Measurements from ENCODE around the gene ZNF609.

ZNF609 gene

GRCh38 chr15:64460206-64460723, at the start of gene ZNF609:
TSS of gene ZNF609 (plus strand) at chr15:64460578. CDS start at chr15:64499420, 38,842 bp downstream.
- peak; percentile 97 for DNase-seq (ENCODE audit: low spot score)

- no peak for DNase-seq (ENCODE audit: low spot score)
Measured at GRCh38 chr15:64412216-64412615, 48.2 kb upstream of the ZNF609 start.

GRCh38 chr15:64422697-64423096, 37.7 kb upstream of the ZNF609 start:
- no peak for DNase-seq (ENCODE audit: low spot score)

- no peak for DNase-seq (ENCODE audit: low spot score)
Measured at GRCh38 chr15:64423970-64424369, 36.4 kb upstream of the ZNF609 start.

- DNase-seq (ENCODE audit: low spot score): no peak
Measured at GRCh38 chr15:64425221-64425620, 35.2 kb upstream of the ZNF609 start.

GRCh38 chr15:64426845-64427465, 33.4 kb upstream of the ZNF609 start:
- no peak for DNase-seq (ENCODE audit: low spot score)

GRCh38 chr15:64429448-64429847, 30.9 kb upstream of the ZNF609 start:
- no peak for DNase-seq (ENCODE audit: low spot score)

- DNase-seq (ENCODE audit: low spot score): no peak
Measured at GRCh38 chr15:64430000-64430735, 30.2 kb upstream of the ZNF609 start.

- no peak for DNase-seq (ENCODE audit: low spot score)
Measured at GRCh38 chr15:64437982-64438381, 22.4 kb upstream of the ZNF609 start.

- no peak for DNase-seq (ENCODE audit: low spot score)
Measured at GRCh38 chr15:64438653-64439447, 21.5 kb upstream of the ZNF609 start.

- no peak for DNase-seq (ENCODE audit: low spot score)
Measured at GRCh38 chr15:64441852-64442251, 18.5 kb upstream of the ZNF609 start.

GRCh38 chr15:64443016-64443415, 17.4 kb upstream of the ZNF609 start:
- no peak for DNase-seq (ENCODE audit: low spot score)

- DNase-seq (ENCODE audit: low spot score): no peak
Measured at GRCh38 chr15:64443747-64444621, 16.4 kb upstream of the ZNF609 start.

GRCh38 chr15:64444836-64445235, 15.5 kb upstream of the ZNF609 start:
- no peak for DNase-seq (ENCODE audit: low spot score)

- no peak for DNase-seq (ENCODE audit: low spot score)
Measured at GRCh38 chr15:64447536-64448315, 12.7 kb upstream of the ZNF609 start.

GRCh38 chr15:64452988-64453688, 7.2 kb upstream of the ZNF609 start:
- DNase-seq (ENCODE audit: low spot score): no peak

- DNase-seq (ENCODE audit: low spot score): no peak
Measured at GRCh38 chr15:64453689-64454037, 6.7 kb upstream of the ZNF609 start.

GRCh38 chr15:64454282-64454681, 6.1 kb upstream of the ZNF609 start:
- no peak for DNase-seq (ENCODE audit: low spot score)

- DNase-seq (ENCODE audit: low spot score): no peak
Measured at GRCh38 chr15:64455961-64456371, 4.4 kb upstream of the ZNF609 start.

- DNase-seq (ENCODE audit: low spot score): no peak
Measured at GRCh38 chr15:64456634-64457108, 3.7 kb upstream of the ZNF609 start.
